H1 (cell line): ENCODE results near the gene LDLRAD3. TPM values are rescaled to one million over a fixed set of nuclear protein-coding genes. Genes with fewer than 3 reads are reported as not detected.

Experiments
- CTCF ChIA-PET: fragments of 300-600 bp; sonication (Branson Sonifier 250); formaldehyde crosslinking; loops from one replicate; lab custom pipeline; 2021; ENCODE audit not compliant: partially characterized antibody; lab: Charles Lee
- POLR2A ChIA-PET: fragments of 300-600 bp; sonication (Branson Sonifier 250); formaldehyde crosslinking; loops from one replicate; lab custom pipeline; 2021; ENCODE audit warnings: inconsistent platforms; ENCODE audit not compliant: partially characterized antibody; lab: Charles Lee
- DNase-seq, 2 experiments: peaks; one replicate each; pipeline versions ENCODE4 v3.0.0 to v3.0.0-alpha.2; 2010 to 2022; ENCODE audit warnings: low spot score in 2 of 2, low read depth in 1 of 2, mixed read lengths in 1 of 2
- FAIRE-seq: peaks from 2 replicates; lab custom pipeline; 2011; peaks lifted over from hg19 to GRCh38; lab: Jason Lieb, UNC
- H2AFZ ChIP-seq: 2 replicates; pipeline ENCODE4 v1.8.1; 2012; ENCODE audit warnings: low read length, inconsistent platforms
- H2AK5ac ChIP-seq: 2 replicates; pipeline ENCODE4 v1.6.1; 2013; ENCODE audit warnings: low read depth, low read length
- H2BK120ac ChIP-seq: replicated peaks from 2 replicates; pipeline ENCODE3; 2013; ENCODE audit warnings: low read depth, low read length, inconsistent platforms
- H2BK12ac ChIP-seq: 2 replicates; pipeline ENCODE4 v1.6.1; 2013; ENCODE audit warnings: low read depth, low read length
- H2BK15ac ChIP-seq: 2 replicates; pipeline ENCODE4 v1.6.1; 2013; ENCODE audit warnings: low read length
- H2BK20ac ChIP-seq: 2 replicates; pipeline ENCODE4 v1.6.1; 2013; ENCODE audit warnings: low read length
- H2BK5ac ChIP-seq: 2 replicates; pipeline ENCODE4 v1.6.1; 2013; ENCODE audit warnings: low read depth, low read length
- H3K14ac ChIP-seq: 2 replicates; pipeline ENCODE4 v1.6.1; 2013; ENCODE audit warnings: inconsistent platforms; ENCODE audit not compliant: insufficient read length
- H3K18ac ChIP-seq: 2 replicates; pipeline ENCODE4 v1.6.1; 2013; ENCODE audit warnings: low read length; ENCODE audit errors: extremely low read depth
- H3K23ac ChIP-seq: 2 replicates; pipeline ENCODE4 v1.6.1; 2013; ENCODE audit warnings: inconsistent platforms; ENCODE audit not compliant: insufficient read length
- H3K23me2 ChIP-seq: 2 replicates; pipeline ENCODE4 v1.6.1; 2013; ENCODE audit warnings: low read depth, low read length
- H3K27ac ChIP-seq: 2 replicates; pipeline ENCODE4 v1.6.1; 2011; ENCODE audit warnings: low read depth, low read length, inconsistent platforms
- H3K27me3 ChIP-seq, 4 experiments: replicated peaks in 1 of 4; 1 replicate in 1 of 4; 2 replicates in 3 of 4; pipeline versions ENCODE4 v1.6.1 to v1.8.1; 2011 to 2013; ENCODE audit warnings: low read length in 3 of 4, mild to moderate bottlenecking in 3 of 4, inconsistent platforms in 2 of 4, mixed read lengths in 2 of 4, moderate library complexity in 1 of 4; ENCODE audit not compliant: control insufficient read depth in 3 of 4, insufficient read depth in 3 of 4; ENCODE audit errors: extremely low read depth in 1 of 4
- H3K36me3 ChIP-seq, 4 experiments: 2 replicates each; pipeline versions ENCODE4 v1.6.1 to v1.8.1; 2011 to 2013; ENCODE audit warnings: mild to moderate bottlenecking in 4 of 4, low read length in 3 of 4, moderate library complexity in 2 of 4, control low read depth in 1 of 4, inconsistent platforms in 1 of 4; ENCODE audit not compliant: insufficient read depth in 4 of 4, control insufficient read depth in 2 of 4
- H3K4ac ChIP-seq: replicated peaks from 2 replicates; pipeline ENCODE3; 2013; ENCODE audit warnings: low read length, low read depth, mixed read lengths, inconsistent platforms; ENCODE audit not compliant: insufficient read length
- H3K4me1 ChIP-seq, 4 experiments: replicated peaks in 1 of 4; 1 replicate in 1 of 4; 2 replicates in 3 of 4; pipeline versions ENCODE4 v1.6.1 to v1.8.1; 2011 to 2013; ENCODE audit warnings: low read length in 3 of 4, inconsistent platforms in 2 of 4, mixed read lengths in 1 of 4; ENCODE audit not compliant: insufficient read depth in 4 of 4, control insufficient read depth in 3 of 4
- H3K4me2 ChIP-seq, 2 experiments: 2 replicates each; pipeline versions ENCODE4 v1.6.1 to v1.8.1; 2011 to 2013; ENCODE audit warnings: low read depth in 2 of 2, low read length in 2 of 2, control low read depth in 1 of 2, inconsistent platforms in 1 of 2, mild to moderate bottlenecking in 1 of 2; ENCODE audit not compliant: insufficient read depth in 1 of 2
- H3K4me3 ChIP-seq, 4 experiments: fragments of 200-600, 300-600 bp in 1 of 4; sonication (generic), shearing (Covaris generic), sonication (Bioruptor Twin) in 1 of 4; 2 replicates each; pipeline versions ENCODE4 v1.5.1 to v1.8.1; 2011 to 2016; ENCODE audit warnings: low read length in 4 of 4, low read depth in 3 of 4, control low read depth in 2 of 4, inconsistent platforms in 2 of 4, mild to moderate bottlenecking in 2 of 4, mixed read lengths in 1 of 4, moderate library complexity in 1 of 4; ENCODE audit not compliant: insufficient read depth in 2 of 4; ENCODE audit errors: extremely low read depth in 1 of 4
- H3K56ac ChIP-seq: replicated peaks from 2 replicates; pipeline ENCODE3; 2013; ENCODE audit warnings: low read depth, mild to moderate bottlenecking, mixed read lengths, low read length, inconsistent platforms; ENCODE audit not compliant: insufficient read length
- H3K79me1 ChIP-seq: 2 replicates; pipeline ENCODE4 v1.6.1; 2013; ENCODE audit warnings: low read depth, low read length, control low read depth
- H3K79me2 ChIP-seq, 2 experiments: 2 replicates each; pipeline versions ENCODE4 v1.6.1 to v1.8.1; 2012 to 2013; ENCODE audit warnings: low read length in 2 of 2, mild to moderate bottlenecking in 2 of 2, inconsistent platforms in 1 of 2; ENCODE audit not compliant: insufficient read depth in 2 of 2, control insufficient read depth in 1 of 2
- H3K9ac ChIP-seq, 4 experiments: replicated peaks in 1 of 4; 1 replicate in 1 of 4; 2 replicates in 3 of 4; pipeline versions ENCODE4 v1.6.1 to v1.8.1; 2011 to 2013; ENCODE audit warnings: low read depth in 3 of 4, low read length in 3 of 4, control low read depth in 2 of 4, mild to moderate bottlenecking in 2 of 4, moderate library complexity in 2 of 4, inconsistent platforms in 1 of 4; ENCODE audit errors: extremely low read depth in 1 of 4
- H3K9me3 ChIP-seq, 2 experiments: 2 replicates each; pipeline versions ENCODE4 v1.6.1 to v1.8.1; 2012 to 2013; ENCODE audit warnings: mild to moderate bottlenecking in 2 of 2, moderate library complexity in 2 of 2, control low read depth in 1 of 2, inconsistent platforms in 1 of 2, low read depth in 1 of 2, low read length in 1 of 2, mixed read lengths in 1 of 2; ENCODE audit not compliant: insufficient read depth in 2 of 2
- H4K20me1 ChIP-seq, 2 experiments: replicated peaks in 1 of 2; 2 replicates each; pipeline versions ENCODE3 to v1.8.1; 2011 to 2013; ENCODE audit warnings: inconsistent platforms in 2 of 2, low read length in 2 of 2, mild to moderate bottlenecking in 1 of 2; ENCODE audit not compliant: insufficient read depth in 2 of 2, control insufficient read depth in 1 of 2
- H4K5ac ChIP-seq: 2 replicates; pipeline ENCODE4 v1.6.1; 2013; ENCODE audit warnings: low read length, low read depth, mixed read lengths, inconsistent platforms; ENCODE audit not compliant: insufficient read length
- H4K8ac ChIP-seq: 2 replicates; pipeline ENCODE4 v1.8.0; 2013; ENCODE audit warnings: mild to moderate bottlenecking, moderate library complexity, low read length, inconsistent platforms; ENCODE audit not compliant: insufficient read depth; ENCODE audit errors: extremely low read depth
- H4K91ac ChIP-seq: replicated peaks from 2 replicates; pipeline ENCODE3; 2013; ENCODE audit warnings: low read length, mixed read lengths, inconsistent platforms; ENCODE audit not compliant: insufficient read length
- CTBP2 ChIP-seq: IDR thresholded peaks from 2 replicates; pipeline ENCODE4 v1.7.0; 2011; ENCODE audit warnings: borderline replicate concordance, mild to moderate bottlenecking, moderate library complexity, mixed read lengths, low read length; ENCODE audit not compliant: insufficient read depth, insufficient read length
- EZH2 ChIP-seq: fragments of 200-600 bp; sonication (generic); IDR thresholded peaks from 2 replicates; pipeline ENCODE4 v1.7.1; 2012; ENCODE audit warnings: low read depth, mild to moderate bottlenecking, moderate library complexity, low read length, inconsistent platforms; ENCODE audit not compliant: severe bottlenecking
- GABPA ChIP-seq: IDR thresholded peaks from 2 replicates; pipeline ENCODE4 v1.6.1; 2011; ENCODE audit warnings: mild to moderate bottlenecking, low read length, moderate library complexity, borderline replicate concordance; ENCODE audit not compliant: insufficient read depth
- TAF7 ChIP-seq: optimal IDR thresholded peaks from 2 replicates; pipeline ENCODE3; 2011; ENCODE audit warnings: low read depth, mild to moderate bottlenecking, inconsistent platforms, low read length, moderate library complexity, borderline replicate concordance
- TEAD4 ChIP-seq: IDR thresholded peaks from 2 replicates; pipeline ENCODE4 v1.6.1; 2012; ENCODE audit warnings: low read depth, low read length, inconsistent platforms, mixed read lengths
- YY1 ChIP-seq: IDR thresholded peaks from 2 replicates; pipeline ENCODE4 v1.6.1; 2011; ENCODE audit warnings: low read depth, mild to moderate bottlenecking, low read length
- WGBS, 2 experiments: shearing (Covaris generic) in 1 of 2; methylation state at CpG; one replicate each; pipeline versions ENCODE4 v1.1.6 to v1.1.7; 2013 to 2015; ENCODE audit warnings: low lambda C conversion rate in 2 of 2, mixed read lengths in 2 of 2, inconsistent platforms in 1 of 2, low coverage in 1 of 2, missing lambda C conversion rate in 1 of 2; ENCODE audit not compliant: insufficient replicate concordance in 2 of 2, insufficient coverage in 1 of 2, insufficient read length in 1 of 2; ENCODE audit errors: extremely low coverage in 1 of 2, missing lambda C conversion rate in 1 of 2; 5-methylcytosine and 5-hydroxymethylcytosine counted together
- polyA plus RNA-seq, 7 experiments: library from polyadenylated mRNA; depleted of rRNA in 3 of 7; stranded (reverse) in 5 of 7; unstranded in 2 of 7; fragments of >200 nt in 5 of 7; fragments of 200-250 nt in 2 of 7; gene quantifications; 1 replicate in 5 of 7; 2 replicates in 1 of 7; 4 replicates in 1 of 7; pipeline versions ENCODE4 v1.2.1 to v1.2.3, GENCODE V29; 2011 to 2013; ENCODE audit warnings: missing spikeins in 2 of 7, mixed read lengths in 2 of 7
- total RNA-seq: library from RNA; stranded (reverse); fragmentation: NEBNext Ultra II Directional; extraction: Animal tissue kit (Norgen Biotek cat#: 25700); gene quantifications from 2 replicates; pipeline ENCODE4 v1.2.1, GENCODE V29; 2021
- TF ChIP-seq, protein P1 (sequence below): IDR thresholded peaks from 2 replicates; pipeline ENCODE4 v1.6.1; 2012; ENCODE audit warnings: low read length, inconsistent platforms

The LDLRAD3 gene
- total and polyA plus RNA-seq, 2 of the 8 experiments (the other 6 are each of a cell fraction or from before 2014, with no cell fraction given) = 18.6 to 22.8 TPM

DNA sequence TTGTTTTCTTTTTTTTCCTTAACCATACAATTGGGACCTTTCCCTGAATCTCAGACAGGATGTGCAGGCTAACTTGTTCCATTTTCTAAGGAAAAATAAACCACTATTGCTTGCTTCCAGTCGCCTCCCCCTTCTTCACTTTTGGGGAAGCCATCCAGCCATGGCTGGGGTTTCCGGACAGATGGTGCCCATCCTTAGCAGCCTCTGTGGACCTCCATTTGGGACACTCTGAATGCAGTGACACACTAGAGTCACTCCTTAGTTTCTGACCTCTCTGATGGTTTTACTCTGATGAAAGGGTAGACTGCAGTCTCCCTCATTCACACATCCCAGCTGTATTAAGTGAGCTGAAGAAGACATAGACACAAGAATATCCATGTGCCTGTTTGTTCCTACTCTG is 198.1 kb downstream of the LDLRAD3 start:
- Histone ChIP-seq H4K5ac (no peak overlapping the region), H2BK120ac (no peak overlapping the region), H3K79me2 (peaks cover 0 to 4% of the 10 kb centered on the region in 2 experiments; a peak in 1 of 4 replicates), H3K9me3 (peaks cover 3 to 6% of the 10 kb centered on the region in 2 experiments; a peak in 3 of 4 replicates), H3K23me2 (no peaks in the 10 kb centered on the region), H3K4me1 (peaks cover 0 to 9% (median 3%) of the 10 kb centered on the region in 4 experiments; a peak in 3 of 7 replicates), H4K91ac (no peak overlapping the region), H3K23ac (no peak overlapping the region), H3K14ac (no peak overlapping the region), H3K27ac (no peak overlapping the region), H3K27me3 (peaks cover 0 to 2% (median 0%) of the 10 kb centered on the region in 4 experiments; a peak in 1 of 7 replicates), H2BK5ac (no peak overlapping the region), H2BK15ac (no peak overlapping the region), H2AK5ac (no peak overlapping the region), H3K79me1 (no peaks in the 10 kb centered on the region), H4K8ac (no peak overlapping the region), H3K4ac (no peak overlapping the region), H3K9ac (no peak overlapping the region; a peak in 1 of 7 replicates), H3K18ac (no peak overlapping the region), H3K4me3 (no peak overlapping the region), H2AFZ (no peak overlapping the region), H2BK20ac (no peak overlapping the region), H3K36me3 (peaks cover 0 to 8% (median 2%) of the 10 kb centered on the region in 4 experiments; a peak in 3 of 8 replicates), H4K20me1 (no peaks in the 10 kb centered on the region), H2BK12ac (no peak overlapping the region), H3K56ac (no peak overlapping the region), H3K4me2 (no peak overlapping the region)
- no peak for DNase-seq
- no peak for TF ChIP-seq CTBP2
- TF ChIP-seq, protein P1, sequence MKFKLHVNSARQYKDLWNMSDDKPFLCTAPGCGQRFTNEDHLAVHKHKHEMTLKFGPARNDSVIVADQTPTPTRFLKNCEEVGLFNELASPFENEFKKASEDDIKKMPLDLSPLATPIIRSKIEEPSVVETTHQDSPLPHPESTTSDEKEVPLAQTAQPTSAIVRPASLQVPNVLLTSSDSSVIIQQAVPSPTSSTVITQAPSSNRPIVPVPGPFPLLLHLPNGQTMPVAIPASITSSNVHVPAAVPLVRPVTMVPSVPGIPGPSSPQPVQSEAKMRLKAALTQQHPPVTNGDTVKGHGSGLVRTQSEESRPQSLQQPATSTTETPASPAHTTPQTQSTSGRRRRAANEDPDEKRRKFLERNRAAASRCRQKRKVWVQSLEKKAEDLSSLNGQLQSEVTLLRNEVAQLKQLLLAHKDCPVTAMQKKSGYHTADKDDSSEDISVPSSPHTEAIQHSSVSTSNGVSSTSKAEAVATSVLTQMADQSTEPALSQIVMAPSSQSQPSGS = no peak
- TF ChIP-seq EZH2 = no peak
- TF ChIP-seq TEAD4 = no peak
- no peak for TF ChIP-seq GABPA
- TF ChIP-seq TAF7 = no peak
- TF ChIP-seq YY1 = no peak
- ChIA-PET POLR2A (interaction anchor here (1.1 kb wide), 1 partner anchor 32 kb away, joined by 3 read pairs; no protein-coding TSS in a partner anchor), CTCF (interaction anchor here (0.6 to 4.0 kb wide), 6 partner anchors 10 to 222 kb away, joined by 3 to 25 read pairs (median 4); no protein-coding TSS in a partner anchor)
- 86% methylated on average over 2 of the region's 2 CpGs; no CpG with 5 or more reads in 1 of the 2 experiments for whole genome bisulfite sequencing, 2 experiments
- FAIRE-seq = no peak
